Skin epidermis (tissue), 12 donors: ENCODE measurements around the gene REN.
A peak's percentile ranks its signal among the peaks of the same experiment; 100 is the strongest.

ENCODE experiments used
- H3K27ac ChIP-seq, 21 experiments: fragments of 200-600 bp; sonication (generic) in 11 of 21; one replicate each; pipeline ENCODE4 v1.5.0; 2020; ENCODE audit warnings: mild to moderate bottlenecking in 3 of 21, inconsistent platforms in 2 of 21, moderate library complexity in 2 of 21
- H3K4me3 ChIP-seq, 7 experiments: fragments of 200-600 bp; sonication (generic) in 2 of 7; one replicate each; pipeline ENCODE4 v1.5.0; 2020; ENCODE audit warnings: inconsistent platforms in 2 of 7, mild to moderate bottlenecking in 2 of 7, moderate library complexity in 1 of 7

Gene REN

DNA sequence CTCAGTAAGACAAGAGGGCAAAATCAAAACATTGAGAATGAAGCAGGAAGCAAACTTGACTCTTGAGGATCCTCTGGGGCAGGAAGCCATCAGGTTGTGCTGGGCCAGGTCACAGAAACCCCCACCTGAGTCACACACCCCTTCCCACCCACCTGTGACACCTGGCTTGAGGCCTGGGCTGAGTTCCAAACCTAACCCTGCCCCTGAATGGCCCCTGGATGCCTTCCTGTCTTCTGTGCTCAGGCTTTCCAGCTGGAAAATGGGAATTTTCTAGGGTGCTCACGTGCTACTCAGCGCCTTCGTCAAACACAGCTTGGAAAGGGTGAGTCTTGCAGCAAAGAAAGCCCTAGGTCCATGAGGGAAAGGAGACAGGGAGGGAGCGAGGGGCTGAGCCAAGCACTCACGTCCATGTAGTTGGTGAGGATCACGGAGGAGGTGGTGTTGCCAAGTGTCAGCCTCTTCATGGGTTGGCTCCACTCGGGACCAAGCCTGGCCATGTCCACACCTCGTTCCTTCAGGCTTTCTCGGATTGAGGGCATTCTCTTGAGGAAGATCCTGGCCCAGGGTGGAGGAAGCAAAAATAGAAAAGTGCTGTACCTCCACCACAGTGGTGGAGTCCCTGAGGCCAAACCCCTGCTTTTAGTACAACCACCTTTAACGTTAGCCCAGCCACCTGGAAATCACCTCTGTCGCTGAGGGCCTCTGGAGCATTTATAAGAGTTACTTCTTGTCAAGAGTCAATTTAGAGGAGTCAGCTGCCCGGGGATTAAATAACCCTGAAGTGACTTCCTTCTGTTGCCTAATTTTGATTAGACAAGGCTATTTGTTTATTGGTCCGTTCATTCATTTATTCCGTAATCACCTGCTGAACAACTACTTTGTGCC, 4.3 kb downstream of the REN start:
- Histone ChIP-seq H3K27ac (no peak overlapping the region), H3K4me3 (no peak overlapping the region)

DNA sequence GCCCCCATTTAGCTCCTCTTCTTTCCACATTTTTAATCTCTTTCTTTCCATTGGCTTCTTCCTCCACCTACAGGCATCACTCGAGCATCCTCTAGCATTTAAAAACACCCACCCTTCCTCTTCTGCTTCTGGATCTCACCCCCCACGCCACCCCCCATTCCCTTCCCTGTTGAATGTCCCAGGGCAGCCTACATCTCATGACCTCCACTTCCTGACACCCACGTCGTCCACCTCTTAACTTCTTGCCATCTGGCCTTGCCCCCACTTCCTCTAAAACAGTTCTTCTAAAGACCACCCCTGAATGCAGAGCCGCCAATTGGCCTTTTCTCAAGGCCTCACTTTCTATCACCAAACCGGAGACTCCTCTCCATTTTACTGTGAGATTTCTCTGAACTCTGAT, 8.2 kb downstream of the REN start:
- Histone ChIP-seq H3K4me3 (no peak overlapping the region), H3K27ac (no peak overlapping the region)

DNA sequence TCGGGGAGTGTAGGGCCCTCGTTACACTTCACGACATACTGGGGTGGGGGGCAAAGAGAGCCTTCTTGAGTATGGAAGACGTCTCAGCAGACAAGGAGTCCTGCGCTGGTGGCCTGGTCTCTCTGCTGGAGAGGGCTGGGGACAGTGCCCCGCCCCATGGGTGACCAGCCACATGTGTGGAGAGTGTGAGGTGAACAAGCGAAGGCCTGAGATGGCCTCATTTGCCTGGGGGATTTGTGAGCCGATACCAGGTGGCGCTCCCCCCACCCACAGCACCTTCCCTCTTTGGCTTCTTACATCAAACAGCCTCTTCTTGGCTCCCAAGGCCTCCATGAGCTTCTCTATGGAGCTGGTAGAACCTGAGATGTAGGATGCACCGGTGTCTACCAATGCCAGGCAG, 10.3 kb downstream of the REN start:
- Histone ChIP-seq H3K27ac (no peak overlapping the region), H3K4me3 (no peak overlapping the region)

DNA sequence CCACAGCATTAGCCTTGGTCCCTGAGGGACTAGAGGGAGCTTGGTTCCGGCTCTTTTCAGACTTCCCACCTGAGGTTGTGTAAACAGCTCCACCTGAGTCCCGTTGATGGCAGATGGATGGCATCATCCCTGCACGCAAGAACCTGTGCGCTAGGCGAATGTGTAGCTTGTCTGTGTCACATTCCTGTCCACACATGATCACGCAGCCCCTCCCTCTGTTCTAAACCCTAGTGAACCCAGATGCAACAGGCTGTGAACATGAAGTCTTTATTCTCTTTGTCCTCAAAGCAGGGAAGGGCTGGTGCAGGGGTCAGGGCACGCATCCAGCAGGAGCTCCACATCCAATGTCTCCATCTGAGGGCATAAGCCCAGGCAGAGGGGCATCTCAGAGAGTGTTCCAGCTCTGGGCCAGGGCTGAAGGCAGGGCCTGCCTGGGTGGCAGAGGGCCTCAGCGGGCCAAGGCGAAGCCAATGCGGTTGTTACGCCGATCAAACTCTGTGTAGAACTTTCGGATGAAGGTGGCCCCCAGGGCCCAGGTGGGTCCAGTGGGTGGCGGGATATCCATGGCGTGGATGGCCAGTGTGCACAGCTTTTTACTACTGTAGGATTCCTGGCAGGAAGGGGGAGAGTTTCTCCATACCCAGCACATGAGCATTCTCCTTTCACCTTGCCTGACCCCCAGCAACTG, 11.4 kb downstream of the REN start:
- Histone ChIP-seq H3K27ac (no peak overlapping the region), H3K4me3 (no peak overlapping the region)

DNA sequence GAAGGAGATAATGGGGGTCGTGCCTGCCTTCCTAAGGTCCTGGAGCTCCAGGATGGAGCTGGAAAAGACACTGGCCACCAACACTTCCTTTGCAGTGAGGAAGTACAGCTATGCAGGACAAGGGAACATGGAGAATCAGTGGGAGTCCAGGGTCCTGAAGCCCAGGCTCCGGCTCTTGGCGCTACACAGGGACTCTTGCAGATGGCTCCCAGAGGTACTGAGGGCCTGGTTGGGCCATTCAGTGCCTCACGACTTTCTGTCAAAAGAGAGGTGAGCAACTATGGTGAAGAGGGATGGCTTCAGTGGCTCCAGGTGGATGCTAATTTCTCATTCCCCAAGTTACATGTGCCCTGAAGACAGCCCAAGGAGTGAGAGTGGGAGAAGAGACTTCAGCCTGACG, 12.5 kb downstream of the REN start:
- H3K27ac ChIP-seq = no peak overlapping the region
- no peak overlapping the region for H3K4me3 ChIP-seq

DNA sequence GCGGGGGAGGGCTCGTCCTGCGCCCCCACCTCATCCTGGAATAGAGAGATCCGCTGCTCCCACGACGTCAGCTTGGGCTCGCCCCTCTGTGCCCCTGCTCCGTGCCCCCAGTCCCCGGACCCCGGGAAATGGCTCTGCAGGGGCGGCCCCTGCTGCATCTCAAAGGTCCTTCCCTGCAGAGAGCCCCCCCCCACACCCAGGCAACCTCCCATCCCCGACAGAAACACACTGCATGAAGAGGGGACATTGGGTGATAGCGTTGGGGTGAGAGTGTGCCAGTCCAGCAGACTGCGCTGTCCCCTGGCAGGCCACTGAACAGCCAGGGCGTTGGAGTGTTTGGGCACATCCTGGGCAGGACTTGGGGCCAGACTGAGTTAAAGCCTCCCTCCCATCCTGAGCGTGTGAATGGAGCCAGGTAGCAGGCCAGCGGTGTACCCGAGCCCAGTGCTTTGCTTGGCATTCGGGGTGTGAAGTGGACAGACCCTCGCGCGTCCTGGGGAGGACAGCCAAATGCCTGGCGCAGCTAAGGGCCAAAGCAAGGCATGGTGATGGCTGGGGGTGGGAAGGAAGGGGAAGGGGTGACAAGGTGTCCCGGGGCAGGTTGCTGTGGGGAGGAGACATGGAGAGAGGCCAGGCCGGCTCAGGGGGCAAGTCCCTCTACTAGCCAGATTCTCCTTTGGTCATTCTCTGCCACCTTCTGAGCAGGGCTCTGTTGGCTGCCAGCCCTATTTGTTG, 13.7 kb downstream of the REN start:
- Histone ChIP-seq H3K27ac (peak overlapping the region in 12 of 21 experiments; percentile 21 to 89 (median 55)), H3K4me3 (peak overlapping the region; percentile 14 to 60 (median 53))

DNA sequence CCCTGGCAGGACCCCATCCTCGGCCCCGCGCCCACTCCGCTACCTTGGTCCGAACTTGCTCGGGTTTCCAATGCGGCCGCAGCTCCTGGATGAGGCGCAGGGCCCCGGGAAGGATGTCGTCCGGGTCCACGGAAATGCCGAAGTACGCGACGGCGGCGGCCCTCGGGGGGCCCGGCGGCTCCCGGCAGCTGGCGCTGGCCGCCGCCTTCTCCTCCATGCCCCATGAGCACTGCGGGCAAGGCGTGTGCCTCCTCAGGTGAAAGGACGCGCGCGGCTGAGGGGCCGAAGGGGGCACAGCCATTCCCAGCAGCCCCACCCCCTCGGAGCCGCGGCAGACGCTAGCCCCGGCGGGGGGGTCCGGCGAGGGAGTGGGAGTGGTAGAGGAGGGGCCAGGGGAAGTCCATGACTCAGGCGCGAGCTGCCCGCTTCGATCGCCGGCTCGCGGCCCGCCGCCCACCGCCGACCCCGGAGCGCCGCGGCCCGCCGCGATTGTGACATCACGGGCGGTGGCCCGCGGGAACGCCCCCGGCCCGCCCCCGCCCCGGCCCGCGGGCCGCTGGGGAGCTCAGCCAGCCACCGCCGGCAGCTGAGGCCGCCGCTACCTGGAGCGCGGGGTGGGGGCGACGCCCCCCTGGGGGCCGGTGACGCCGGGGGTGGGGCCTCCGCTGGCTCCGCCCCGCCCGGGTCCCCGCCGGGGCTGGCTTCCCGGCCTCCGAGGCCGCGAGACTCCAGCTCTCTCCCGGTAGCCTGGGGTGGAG, 14.4 kb downstream of the REN start, which contains the start of gene ETNK2:
Gene ETNK2 (minus strand): TSS at position 493 of the 758 bp plus-strand sequence. CDS start 192 bp downstream, at position 301.
- H3K27ac ChIP-seq = peak within 1 kb of the TSS in 13 of 21 experiments; percentile 21 to 89 (median 64)

DNA sequence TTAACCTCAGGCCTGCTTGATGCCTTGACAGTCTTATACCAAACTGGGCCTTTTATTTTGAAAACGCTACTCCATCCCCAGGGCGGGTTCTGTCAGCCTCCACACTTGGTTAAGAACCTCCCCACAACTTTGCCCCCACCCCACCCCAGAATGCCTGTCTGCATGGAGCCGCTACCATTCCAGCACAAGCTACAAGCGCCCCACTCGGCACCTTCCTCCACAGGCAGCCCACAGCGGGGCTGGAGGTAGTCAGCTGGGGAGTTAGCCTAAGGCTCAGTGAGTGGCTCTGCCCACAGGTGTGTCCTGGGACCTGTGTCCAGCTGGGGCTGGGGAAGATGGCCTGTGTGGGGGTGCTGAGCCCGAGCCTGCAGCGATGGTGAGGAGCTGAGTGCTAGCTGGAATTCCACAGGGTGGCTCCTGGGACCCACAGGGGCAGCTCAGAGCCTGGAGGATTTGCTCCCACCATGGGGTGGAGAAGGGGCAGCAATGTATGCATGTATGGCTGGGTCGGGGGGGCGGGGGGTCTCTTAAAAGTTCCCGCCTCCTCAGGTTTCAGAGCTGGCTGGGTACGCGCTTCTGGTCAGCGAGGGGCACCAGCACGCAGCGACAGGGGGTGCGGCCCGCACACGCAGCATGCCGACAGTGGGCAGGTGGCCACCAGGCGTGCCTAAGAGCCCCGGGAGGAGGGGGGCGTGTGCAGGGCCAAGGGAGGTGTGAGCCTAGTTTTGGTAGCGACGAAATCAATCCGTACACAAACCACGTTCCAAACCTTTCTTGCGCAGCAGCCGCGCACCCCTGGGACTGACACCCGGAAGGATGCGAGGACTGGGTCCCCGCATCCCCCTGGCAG, 15.2 kb downstream of the REN start:
- H3K4me3 ChIP-seq = peak overlapping the region; percentile 35 to 60 (median 53)
- peak overlapping the region in 12 of 21 experiments; percentile 8 to 89 (median 58) for H3K27ac ChIP-seq

More for the DNA sequence above, 14.4 kb downstream of the REN start, which contains the start of gene ETNK2:
- H3K4me3 ChIP-seq = peak within 1 kb of the TSS; percentile 35 to 60 (median 53)

DNA sequence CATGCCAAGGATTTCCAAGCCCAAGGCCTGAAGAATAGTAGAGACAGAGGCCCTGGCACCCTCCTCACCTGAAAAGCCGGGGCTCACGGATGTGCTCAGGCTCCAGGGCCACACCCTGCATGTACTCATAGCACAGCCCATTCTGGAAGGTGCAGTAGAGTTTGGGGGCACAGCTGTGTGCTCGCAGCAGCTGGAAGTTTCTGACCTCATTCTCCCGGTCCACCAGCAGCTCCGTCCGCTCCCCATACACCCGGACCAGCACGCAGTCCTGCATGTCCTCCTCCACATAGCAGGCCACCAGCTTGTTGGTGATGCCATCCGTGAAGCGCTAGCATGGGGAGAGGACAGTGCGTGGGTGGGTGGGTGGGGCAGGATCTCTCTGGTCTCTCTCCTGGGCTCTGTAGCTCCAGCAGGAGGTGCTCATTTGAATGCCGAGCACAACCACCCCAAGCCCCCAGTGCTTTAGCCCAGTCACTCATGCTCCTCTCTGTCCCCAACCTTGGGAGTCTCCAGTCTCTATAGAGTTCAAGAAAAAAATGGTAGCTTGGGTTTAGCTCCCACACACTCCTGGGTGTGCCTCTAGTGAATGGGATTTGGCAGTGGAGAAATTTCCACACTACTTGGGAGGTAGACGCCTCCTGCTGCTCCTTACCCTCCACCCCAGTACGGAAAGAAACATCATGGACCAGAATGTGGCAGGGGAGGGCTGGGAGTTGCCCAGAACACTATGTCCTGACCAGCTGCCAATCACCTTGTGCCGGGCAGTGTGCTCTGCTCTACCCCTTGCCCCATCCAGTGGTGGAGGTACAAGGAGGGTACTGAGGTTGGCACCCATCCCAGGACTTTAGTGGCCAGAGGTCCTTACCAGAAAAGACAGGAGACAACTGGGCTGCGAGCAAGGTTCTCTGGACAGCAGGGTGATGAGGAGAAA, 16.2 kb downstream of the REN start:
- Histone ChIP-seq H3K4me3 (no peak overlapping the region), H3K27ac (peak overlapping the region in 3 of 21 experiments; percentile 9 to 89 (median 76))

DNA sequence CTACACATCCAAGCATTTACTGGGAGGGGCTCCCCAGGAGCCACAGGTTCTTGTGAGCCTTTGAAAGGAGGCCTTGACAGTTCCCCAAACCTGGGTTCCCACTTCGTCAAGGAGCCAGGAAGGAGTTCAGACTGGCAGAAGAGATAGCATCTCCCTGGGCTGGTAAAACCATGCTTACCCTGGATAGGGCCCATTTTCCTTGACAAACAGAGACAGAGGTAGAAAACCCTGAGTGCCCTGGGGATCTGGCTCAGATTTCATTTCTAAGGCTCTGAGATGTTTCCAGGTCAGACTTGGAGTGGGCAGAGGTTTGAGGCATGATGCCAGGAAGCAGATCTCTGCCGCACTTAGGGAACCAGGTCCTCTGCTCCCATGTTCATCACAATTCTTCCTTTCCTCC, 17.0 kb downstream of the REN start:
- no peak overlapping the region for H3K4me3 ChIP-seq
- H3K27ac ChIP-seq = no peak overlapping the region

DNA sequence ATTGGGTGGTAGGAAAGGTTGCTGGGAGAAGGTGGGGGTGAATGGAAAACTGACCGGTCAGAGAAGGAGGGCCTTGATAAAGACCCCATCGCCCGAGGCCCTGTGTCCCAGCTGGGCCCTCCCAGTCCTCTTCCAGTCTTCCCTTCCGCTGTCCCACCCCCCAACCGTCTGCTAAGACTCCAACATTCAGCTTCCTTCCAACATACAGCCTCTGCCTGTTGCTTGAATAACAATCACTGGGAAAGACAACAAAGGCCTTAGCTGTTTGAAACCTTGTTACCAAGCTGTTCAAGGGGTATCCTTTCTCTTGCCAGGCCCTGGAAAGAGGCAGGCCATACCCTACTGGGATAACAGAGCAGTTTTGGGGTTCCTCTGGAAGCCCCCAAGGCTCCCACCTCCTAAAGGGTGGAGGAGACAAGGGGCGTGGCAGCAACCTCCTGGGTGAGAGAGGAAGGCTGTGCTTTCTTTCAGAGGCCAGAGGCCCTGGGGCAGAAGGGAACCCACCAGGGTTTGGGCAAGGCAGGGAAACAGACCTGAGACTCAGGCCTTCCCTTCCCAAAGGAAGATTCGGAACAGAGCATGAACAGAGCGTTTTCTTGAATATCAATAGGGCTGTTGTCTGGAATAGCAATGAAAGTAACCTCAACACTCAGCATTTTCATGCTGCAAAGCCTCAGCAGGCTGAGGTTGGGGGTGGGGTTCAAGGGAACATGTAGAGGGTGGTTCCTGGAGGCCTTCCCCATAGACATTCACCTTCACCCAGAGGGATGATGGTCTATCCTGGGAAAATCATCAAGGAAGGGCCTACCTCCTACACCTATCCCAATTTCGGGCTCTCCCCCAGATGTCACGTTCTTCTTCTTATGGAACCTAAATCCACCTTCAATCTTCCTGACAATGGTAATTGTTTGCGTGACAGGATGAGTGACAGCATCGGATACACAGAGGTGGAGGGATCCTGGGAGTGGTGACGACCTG, 18.4 kb downstream of the REN start:
- peak overlapping the region in 2 of 21 experiments; percentile 40 to 52 for H3K27ac ChIP-seq
- no peak overlapping the region for H3K4me3 ChIP-seq

DNA sequence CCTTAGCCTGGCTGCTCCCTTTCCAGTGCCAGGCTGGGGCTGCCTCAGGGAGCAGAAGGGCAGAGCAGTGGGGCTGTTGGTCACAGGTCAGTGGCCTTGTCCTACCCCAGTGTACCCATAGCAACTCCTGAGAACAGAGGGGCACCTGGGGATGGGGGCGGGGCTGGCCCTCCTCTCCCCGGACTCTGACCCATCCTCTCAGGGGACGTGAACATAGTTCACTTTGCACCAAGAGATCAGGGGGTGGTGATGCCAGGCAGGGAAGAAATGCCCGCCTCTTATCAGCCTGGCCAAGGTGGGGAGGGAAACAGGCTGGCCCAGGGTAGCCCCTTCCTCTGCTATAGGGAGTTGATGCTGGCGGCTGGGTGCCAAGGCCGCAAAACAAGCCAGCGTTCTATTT, 19.2 kb downstream of the REN start:
- no peak overlapping the region for H3K4me3 ChIP-seq
- peak overlapping the region in 1 of 21 experiments; percentile 40 for H3K27ac ChIP-seq

DNA sequence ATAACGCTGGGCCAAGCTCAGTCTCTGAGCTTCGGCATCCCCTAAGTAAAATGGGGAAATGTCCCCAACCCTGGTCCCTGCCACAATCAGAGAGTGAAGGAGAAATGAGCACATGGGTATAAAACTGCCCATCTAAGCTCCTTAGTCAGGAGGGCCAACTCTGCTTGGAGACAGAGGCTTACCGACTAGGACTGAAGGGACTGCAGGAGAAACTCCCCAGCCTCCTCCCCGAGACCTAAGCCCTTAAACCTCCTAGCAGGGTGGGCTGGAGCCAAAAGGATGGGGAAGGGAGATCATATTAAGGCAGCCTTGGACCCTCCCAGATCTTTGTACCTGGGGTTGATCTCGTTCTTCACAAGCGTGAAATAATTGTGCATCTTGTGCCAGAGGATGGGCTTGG, 19.8 kb downstream of the REN start:
- Histone ChIP-seq H3K27ac (no peak overlapping the region), H3K4me3 (no peak overlapping the region)

DNA sequence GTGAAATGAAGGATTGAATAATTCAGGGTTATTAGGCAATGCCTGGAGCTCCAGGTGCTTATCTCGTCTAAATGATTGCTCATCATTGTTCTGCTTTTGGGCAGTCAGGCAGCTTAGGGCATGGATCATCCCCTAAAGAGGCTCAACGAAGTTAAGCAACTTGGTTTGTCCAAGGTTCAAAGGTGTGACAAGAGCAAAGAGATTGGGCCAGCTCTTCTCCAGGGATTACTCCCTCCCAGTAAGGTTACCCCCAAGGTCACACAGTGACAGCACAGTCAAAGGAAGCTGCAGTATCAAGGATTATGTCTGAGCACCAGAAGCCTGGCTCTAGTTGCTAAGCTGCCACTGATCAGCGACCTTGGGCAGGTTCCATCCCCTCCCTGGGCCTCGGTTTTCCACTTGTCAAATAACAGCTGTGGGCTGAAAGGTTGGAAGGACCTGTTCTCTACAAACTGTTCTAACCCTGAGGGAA, 21.1 kb downstream of the REN start:
- Histone ChIP-seq H3K4me3 (no peak overlapping the region), H3K27ac (no peak overlapping the region)

DNA sequence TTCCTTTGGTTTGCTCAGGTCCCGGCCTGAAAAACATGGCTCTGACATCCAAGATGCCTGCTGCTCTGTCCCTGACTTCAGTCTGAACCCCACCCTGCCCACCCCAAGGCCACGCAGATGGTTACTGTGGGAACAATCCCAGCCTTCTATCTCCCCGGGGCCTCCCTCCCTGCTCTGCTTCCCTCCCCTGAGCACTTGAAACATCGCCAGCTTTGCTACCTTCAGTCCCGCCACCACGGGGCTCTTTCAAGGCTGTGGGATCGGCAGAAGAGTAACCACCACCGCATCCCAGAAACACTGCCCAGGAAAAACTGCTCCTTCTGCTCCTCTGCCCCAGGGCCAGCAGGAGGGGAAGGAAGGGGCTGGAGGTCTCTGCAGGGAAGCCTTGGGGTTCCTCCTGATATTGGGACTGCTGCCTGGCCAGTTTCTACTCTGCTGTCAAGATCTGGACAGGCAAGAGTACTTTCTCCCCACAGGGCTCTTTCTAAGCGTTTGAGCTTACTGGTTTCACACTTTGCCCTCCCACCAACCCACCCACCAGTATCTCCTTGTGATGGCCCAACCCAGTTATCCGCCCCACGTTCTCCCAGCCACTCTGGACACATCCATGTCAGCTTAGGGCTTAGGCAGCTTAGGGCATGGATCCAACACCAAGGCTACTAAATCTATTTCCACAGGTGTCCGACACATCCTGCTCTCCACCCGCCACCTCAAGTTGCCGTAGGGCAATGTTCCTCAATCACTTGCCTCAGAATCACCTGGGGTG, 22.7 kb downstream of the REN start:
- no peak overlapping the region for H3K27ac ChIP-seq
- H3K4me3 ChIP-seq = no peak overlapping the region
